ENCODE measurements around the gene PRRG1. TPM values are rescaled to one million over a fixed set of nuclear protein-coding genes. Genes with fewer than 3 reads are reported as not detected.
"Not testable (repeated sequence)": the region's sequence is repeated elsewhere in the genome, so short reads cannot be mapped to it uniquely, and the experiment has no call there.

The PRRG1 gene
- total RNA-seq, 2 donors from 2014 or later = 11.1 to 13.9 TPM

DNA sequence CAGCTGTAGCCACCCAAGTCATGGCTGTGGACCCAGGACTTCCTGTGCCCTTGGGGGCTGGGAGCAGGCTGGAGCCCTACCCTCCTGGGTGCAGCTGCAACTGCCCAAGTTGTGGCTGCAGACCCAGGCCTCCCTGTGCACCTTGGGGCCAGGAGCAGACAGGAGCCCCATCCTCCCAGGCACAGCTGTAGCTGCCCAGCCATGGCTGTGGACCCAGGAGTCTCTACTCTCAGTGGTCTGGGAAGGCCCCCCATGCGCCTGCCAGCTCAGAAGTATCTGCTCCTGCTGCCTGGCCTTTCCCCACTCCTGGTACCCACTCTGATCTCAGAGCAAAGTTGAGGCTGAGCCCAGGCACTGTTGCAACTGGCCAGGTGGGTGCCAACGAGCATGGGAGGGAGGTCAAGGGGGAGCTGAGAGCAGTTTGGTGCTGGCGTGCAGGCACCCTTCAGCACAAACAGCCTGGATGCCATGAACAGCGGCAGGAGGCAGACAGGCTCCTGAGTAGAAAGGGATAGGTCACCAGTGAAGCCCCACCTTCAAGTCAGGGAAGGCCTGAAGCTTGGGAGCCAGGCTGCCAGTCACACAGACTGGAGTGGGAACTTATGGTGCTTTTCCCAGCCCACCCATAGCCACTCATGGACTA lies 21.5 kb downstream of the PRRG1 start:
- no peak for ATAC-seq

GRCh38 chrX:37371578-37371991 lies 22.4 kb downstream of the PRRG1 start:
- peak; percentile 82 to 84 for ATAC-seq
- intact Hi-C loops (cut with DNase I) = no loop called here
- no peak for DNase-seq

More for the DNA sequence above, 21.5 kb downstream of the PRRG1 start:
- DNase-seq = no peak
- intact Hi-C loops (cut with DNase I) = no loop called here

- ATAC-seq = no peak
- intact Hi-C loops (cut with DNase I) = no loop called here
These were observed 29.2 kb downstream of the PRRG1 start for GRCh38 chrX:37378404-37378803.

DNA sequence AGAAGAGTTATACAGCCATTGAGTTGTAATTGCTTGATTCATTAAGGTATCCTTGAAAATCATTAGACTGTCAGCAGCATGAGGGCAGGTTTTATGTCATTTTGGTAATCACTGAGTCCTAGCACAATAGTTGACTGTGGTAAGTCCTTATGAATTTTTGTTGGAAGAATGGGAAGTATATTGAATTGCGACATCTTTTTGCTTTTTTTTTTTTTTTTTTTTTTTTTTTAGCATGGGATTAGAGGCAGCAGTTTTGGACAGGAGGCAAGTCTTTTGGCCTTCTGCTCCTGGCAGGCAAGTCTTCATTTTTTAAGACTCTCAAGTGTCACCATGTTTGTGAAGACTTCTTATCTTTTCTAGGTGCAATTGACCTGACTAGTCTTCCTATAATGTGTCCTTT lies 29.7 kb downstream of the PRRG1 start:
- intact Hi-C loops (cut with DNase I) = no loop called here
- no peak for DNase-seq
- ATAC-seq = no peak

More at GRCh38 chrX:37378404-37378803, 29.2 kb downstream of the PRRG1 start:
- DNase-seq = no peak

- DNase-seq (no peak), ATAC-seq (no peak)
- intact Hi-C loops (cut with DNase I) = no loop called here
These were observed 31.1 kb downstream of the PRRG1 start for GRCh38 chrX:37380256-37380655.

DNA sequence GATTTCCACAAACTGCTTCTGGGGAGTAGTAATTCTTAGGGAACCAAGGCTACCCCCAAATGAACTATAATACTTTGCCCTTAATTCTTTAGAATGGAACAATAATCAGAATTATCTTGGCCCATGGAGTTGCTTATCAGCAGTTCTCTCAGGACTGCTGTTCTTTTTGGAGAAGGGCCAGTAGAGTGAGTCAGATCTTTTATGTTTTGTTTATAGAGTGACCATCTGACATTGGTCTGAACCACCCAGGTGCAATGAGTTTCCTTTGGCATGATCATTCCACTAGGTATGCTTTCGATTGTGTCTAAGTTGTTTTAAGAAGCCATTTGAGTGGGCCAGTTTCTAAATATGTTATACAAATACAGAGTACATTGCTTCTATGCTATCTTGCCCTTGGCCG lies 31.8 kb downstream of the PRRG1 start:
- ATAC-seq (peak in 1 of 2 donors; percentile 62), DNase-seq (no peak)
- intact Hi-C loops (cut with DNase I) = no loop called here

DNA sequence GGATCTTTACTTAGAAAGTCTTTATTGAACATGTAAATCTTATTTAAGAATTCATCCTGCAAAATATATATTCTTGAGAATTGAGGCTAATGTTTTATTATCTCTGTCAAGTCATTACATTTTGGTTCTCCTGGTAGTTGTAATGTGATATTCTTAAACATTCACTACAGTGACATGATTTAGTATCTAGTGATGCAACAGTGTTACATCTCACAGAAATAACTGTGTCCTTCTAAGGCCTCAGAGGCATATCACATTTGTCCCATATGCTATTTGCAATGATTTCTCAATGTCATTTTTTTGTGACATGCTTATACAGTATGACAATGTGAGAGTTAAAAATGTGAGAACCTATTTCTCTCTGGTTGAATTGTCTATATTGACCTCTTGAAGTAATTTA lies 34.1 kb downstream of the PRRG1 start:
- no peak for ATAC-seq
- DNase-seq = no peak
- intact Hi-C loops (cut with DNase I) = no loop called here

DNA sequence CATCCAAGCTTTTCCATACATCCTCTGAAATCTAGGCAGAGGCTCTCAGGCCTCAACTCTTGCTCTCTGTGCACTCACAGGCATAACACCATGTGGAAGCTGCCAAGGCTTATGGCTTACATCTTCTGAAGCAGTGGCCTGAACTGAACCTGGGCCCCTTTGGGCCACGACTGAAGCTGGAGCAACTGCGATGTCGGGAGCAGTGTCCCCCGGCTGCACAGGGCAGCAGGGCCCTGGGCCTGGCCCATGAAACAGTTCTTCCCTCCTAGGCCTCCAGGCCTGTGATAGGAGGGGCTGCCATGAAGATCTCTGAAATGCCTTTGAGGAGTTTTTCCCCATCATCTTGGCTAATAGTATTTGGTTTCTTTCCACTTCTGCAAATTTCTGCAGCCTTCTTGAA lies 39.2 kb downstream of the PRRG1 start:
- intact Hi-C loops (cut with DNase I) = no loop called here
- ATAC-seq = no peak

DNA sequence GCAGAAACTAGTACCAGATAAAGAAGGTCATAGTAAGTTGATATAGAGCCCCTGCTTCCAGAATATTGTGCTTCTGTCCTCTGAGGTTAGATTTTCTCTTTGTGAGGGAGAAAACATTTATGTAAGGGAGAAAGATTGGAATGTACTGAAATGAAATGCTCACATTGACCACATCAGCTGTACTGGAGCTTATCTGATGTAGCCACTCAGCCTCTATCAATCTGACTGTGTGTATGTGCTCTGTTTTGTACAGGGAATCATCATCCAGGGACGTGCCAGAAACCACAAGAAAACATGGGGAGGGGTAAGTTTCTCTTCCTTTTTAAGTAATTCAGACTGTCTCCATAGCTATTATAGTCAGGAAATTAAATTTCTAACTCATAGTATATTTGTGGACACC lies 56.8 kb downstream of the PRRG1 start:
- intact Hi-C loops (cut with DNase I) = no loop called here
- ATAC-seq (peak in 1 of 2 donors; percentile 39), DNase-seq (no peak)

More for the DNA sequence above, 39.2 kb downstream of the PRRG1 start:
- DNase-seq = no peak

DNA sequence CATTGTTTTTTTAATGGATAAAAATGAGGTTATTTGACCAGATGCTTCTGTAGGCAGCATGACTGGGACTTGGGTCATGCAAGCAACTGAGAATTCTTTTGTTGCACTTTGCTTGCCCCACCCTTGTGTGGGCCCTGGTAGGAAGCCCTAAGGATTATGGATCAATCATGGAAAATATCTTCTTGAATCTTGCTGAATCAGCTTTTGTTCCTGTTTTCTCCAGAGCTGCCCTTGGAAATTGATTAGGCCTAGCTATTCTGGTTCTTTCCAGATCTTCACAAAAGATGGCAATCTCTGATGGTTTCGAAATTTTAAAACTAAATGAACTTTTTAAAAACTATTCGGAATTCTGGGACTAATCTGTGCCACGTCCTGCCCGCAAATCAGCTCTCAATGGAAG lies 58.6 kb downstream of the PRRG1 start:
- no peak for ATAC-seq
- DNase-seq = no peak
- intact Hi-C loops (cut with DNase I) = no loop called here

DNA sequence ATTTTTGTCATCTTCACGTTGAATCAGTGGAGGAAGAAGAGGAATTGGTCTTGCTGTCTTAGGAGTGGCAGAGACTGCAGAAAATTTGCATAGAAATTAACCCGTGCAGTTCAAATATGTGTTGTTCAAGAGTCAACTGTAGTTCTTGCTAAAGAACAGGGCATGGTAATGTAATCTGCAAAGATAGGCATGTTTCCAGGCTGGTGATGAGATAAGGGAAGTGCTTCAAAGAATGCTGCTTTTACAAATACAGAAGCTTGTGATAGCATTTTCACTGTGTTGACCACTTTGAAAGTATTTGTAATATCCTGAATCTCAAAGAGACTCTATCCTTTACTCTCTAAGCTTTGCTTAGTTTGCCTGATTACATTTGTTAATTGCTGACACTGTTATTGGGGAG lies 60.1 kb downstream of the PRRG1 start:
- ATAC-seq (no peak), DNase-seq (no peak)
- intact Hi-C loops (cut with DNase I) = no loop called here

DNA sequence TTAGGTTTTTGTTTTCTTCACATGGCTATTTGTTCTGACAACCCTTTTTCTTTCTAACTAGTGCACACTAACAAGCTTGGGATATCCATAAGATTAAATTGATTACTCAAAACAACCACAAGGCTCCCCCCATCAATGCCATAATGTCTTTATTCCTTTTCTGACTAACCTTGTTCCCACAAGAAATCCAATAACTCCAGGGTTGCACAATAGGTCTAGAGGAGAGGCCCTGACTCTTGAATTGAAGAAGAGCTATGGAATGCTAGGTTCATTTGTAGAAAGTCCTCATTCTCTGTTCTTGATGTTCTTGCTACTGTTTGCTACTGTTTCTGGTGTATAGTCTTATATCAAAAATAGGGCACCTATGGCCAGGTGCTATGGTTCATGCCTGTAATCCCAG lies 71.0 kb downstream of the PRRG1 start:
- no peak for DNase-seq
- ATAC-seq = no peak
- intact Hi-C loops (cut with DNase I) = no loop called here

DNA sequence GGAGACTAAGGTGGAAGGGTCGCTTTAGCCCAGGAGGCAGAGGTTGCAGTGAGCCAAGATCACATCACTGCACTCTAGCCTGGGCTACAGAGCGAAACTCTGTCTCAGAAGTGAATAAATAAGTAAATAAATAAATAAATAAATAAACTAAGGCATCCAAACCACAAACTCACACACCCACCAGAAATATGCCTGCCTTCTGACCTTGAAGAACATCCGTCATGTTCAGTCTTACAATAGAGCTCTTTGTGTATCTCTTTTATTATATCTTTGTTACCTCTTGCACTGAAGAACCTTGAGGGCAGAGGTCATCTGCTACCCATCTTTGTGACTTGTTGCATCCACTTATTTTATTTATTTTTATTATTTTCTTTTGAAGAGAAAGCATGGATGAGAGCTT lies 71.6 kb downstream of the PRRG1 start:
- ATAC-seq = no peak
- DNase-seq = no peak
- intact Hi-C loops (cut with DNase I) = no loop called here

DNA sequence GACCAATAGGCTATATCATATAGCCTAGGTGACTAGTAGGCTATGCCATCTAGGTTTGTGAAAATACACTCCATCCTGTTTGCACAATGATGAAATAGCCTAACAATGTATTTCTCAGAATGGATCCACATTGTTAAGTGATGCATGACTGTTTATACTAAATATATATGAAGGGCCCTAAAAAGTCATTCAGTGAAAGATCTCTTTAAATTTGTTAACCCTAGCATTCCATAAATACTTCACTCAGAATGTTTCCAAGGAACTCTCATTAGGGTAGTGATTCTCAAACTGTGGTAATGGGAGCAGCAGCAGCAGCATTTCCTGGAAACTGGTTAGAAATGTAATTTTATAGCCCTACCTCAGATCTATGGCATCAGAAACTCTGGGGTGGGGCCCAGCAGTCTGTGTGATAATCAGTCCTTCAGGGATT lies 74.9 kb downstream of the PRRG1 start:
- intact Hi-C loops (cut with DNase I) = no loop called here
- ATAC-seq = no peak

GRCh38 chrX:37425370-37425769 lies 76.2 kb downstream of the PRRG1 start:
- no peak for ATAC-seq
- intact Hi-C loops (cut with DNase I) = no loop called here

More for the DNA sequence above, 74.9 kb downstream of the PRRG1 start:
- DNase-seq = no peak

DNA sequence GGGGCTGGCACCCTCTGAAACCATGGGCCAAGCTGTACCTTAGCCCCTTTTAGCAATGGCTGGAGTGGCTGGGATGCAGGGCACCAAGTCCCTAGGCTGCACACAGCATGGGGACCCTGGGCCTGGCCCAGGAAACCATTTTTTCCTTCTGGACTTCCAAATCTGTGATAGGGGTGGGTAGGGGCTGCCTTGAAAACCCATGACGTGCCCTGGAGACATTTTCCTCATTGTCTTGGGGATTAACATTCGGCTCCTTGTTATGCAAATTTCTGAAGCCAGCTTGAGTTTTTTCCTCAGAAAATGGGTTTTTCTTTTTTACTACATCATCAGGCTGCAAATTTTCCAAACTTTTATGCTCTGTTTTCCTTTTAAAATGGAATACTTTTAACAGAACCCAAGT lies 79.8 kb downstream of the PRRG1 start:
- intact Hi-C loops (cut with DNase I); DNase-seq; ATAC-seq: not testable (repeated sequence)

More at GRCh38 chrX:37425370-37425769, 76.2 kb downstream of the PRRG1 start:
- DNase-seq = no peak

- DNase-seq = no peak
- intact Hi-C loops (cut with DNase I) = no loop called here
- no peak for ATAC-seq
These were observed 85.2 kb downstream of the PRRG1 start for GRCh38 chrX:37434362-37434761.

DNA sequence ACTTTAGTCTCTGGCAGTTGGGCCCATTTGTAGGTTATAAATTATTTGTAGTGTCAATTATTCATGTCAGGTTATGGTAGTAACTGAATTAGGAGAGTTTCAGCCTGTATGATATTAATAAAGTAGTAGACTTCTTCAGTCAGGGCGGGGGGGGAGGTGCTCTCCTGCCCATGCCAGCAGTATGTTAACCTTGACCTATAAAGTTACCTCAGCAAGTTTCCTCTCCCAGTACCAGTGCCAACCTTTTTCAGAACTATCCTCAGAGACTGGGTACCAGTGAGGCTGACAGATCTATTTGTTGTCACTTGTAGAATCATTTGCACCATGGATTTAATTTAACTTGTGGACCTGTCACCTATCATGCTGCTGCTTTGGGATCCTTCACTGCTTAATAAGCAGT lies 88.0 kb downstream of the PRRG1 start:
- ATAC-seq (no peak), DNase-seq (no peak)
- intact Hi-C loops (cut with DNase I) = no loop called here

- ATAC-seq = no peak
- no peak for DNase-seq
- intact Hi-C loops (cut with DNase I) = no loop called here
These were observed 92.2 kb downstream of the PRRG1 start for GRCh38 chrX:37441377-37441776.

DNA sequence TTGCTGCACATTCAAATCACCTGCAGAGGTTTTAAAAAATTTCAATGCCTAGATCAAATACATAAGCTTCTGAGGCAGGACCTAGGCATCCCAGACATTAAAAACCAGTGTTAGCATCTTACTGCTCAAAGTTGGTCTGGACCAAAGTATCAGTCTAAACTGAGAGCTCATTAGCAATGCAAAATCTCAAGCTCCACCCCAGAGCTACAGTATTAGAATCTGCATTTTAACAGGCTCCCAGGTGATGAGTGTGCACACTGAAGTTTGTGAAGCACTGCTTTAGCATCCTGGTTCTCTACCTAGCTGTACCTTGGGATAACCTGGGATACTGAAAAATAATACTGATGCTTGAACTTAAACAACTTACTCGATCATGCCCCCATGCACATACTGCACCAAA lies 96.0 kb downstream of the PRRG1 start:
- ATAC-seq = no peak
- intact Hi-C loops (cut with DNase I) = no loop called here
- DNase-seq = no peak

- ATAC-seq = no peak
- no peak for DNase-seq
- intact Hi-C loops (cut with DNase I) = no loop called here
These were observed 104.7 kb downstream of the PRRG1 start for GRCh38 chrX:37453821-37454220.
